ENCODE data around the gene TNK2. TPM values are rescaled to one million over a fixed set of nuclear protein-coding genes. Genes with fewer than 3 reads are reported as not detected.

Gene TNK2
- polyA plus RNA-seq, 1 donor (not counting 4 experiments of a cell fraction or from before 2014, with no cell fraction given) = 15.8 TPM

DNA sequence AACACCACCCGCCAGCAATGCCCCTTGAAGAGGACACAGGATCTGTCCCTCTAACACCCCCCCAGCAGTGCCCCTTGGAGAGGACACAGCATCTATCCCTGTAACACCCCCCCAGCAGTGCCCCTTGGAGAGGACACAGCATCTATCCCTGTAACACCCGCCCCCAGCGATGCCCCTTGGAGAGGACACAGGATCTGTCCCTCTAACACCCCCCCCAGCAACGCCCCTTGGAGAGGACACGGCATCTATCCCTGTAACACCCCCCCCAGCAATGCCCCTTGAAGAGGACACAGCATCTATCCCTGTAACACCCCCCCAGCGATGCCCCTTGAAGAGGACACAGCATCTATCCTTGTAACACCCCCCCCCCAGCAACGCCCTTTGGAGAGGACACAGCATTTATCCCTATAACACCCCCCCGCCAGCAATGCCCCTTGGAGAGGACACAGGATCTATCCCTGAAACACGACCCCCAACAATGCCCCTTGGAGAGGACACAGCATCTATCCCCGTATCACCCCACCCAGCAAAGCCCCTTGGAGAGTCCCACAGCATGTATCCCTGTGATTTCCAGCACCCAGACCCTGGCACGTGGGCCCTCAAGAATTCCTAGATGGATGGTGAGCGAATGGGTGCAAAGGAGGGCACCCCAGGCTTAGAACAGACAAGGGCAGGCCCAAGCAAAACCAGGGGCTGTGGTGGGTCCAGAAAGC, 26.9 kb downstream of the TNK2 start:
- peaks cover under 1% of the 10 kb centered on the region for H3K79me2 ChIP-seq (ENCODE audit: control insufficient read depth, insufficient read depth, low read length)
- DNase-seq (ENCODE audit: low read depth, low spot score) = no peak
- no peak for FAIRE-seq
- no peak overlapping the region for H3K9ac ChIP-seq (ENCODE audit: control insufficient read depth, extremely low read depth, insufficient read depth, low read length)
- no peak overlapping the region for H3K4me2 ChIP-seq (ENCODE audit: control insufficient read depth, extremely low read depth, insufficient read depth, low read depth, low read length)
- peaks cover under 1% of the 10 kb centered on the region for H3K9me1 ChIP-seq (ENCODE audit: control insufficient read depth, extremely low read depth, insufficient read depth, low read length)
- H3K9me3 ChIP-seq (ENCODE audit: control insufficient read depth, low read depth, low read length) = no peaks in the 10 kb centered on the region
- peaks cover 15% of the 10 kb centered on the region for H3K4me1 ChIP-seq (ENCODE audit: control insufficient read depth, extremely low read depth, insufficient read depth, low read length)
- H4K20me1 ChIP-seq (ENCODE audit: control insufficient read depth, extremely low read depth, insufficient read depth, low read length) = no peaks in the 10 kb centered on the region
- no peak overlapping the region for H3K4me3 ChIP-seq (ENCODE audit: control insufficient read depth in 2 of 3, extremely low read depth in 1 of 3, insufficient read depth in 2 of 3, low read depth in 1 of 3, low read length in 3 of 3)
- TF ChIP-seq, protein P1, sequence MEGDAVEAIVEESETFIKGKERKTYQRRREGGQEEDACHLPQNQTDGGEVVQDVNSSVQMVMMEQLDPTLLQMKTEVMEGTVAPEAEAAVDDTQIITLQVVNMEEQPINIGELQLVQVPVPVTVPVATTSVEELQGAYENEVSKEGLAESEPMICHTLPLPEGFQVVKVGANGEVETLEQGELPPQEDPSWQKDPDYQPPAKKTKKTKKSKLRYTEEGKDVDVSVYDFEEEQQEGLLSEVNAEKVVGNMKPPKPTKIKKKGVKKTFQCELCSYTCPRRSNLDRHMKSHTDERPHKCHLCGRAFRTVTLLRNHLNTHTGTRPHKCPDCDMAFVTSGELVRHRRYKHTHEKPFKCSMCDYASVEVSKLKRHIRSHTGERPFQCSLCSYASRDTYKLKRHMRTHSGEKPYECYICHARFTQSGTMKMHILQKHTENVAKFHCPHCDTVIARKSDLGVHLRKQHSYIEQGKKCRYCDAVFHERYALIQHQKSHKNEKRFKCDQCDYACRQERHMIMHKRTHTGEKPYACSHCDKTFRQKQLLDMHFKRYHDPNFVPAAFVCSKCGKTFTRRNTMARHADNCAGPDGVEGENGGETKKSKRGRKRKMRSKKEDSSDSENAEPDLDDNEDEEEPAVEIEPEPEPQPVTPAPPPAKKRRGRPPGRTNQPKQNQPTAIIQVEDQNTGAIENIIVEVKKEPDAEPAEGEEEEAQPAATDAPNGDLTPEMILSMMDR (optimal IDR thresholded peaks at IDR 0.05 in 1 of 3, IDR thresholded peaks at IDR 0.05 in 1 of 3, conservative IDR thresholded peaks at IDR 0.05 in 1 of 3; ENCODE audit: extremely low read depth in 1 of 3, insufficient read depth in 2 of 3, low read length in 3 of 3) = no peak
- TF ChIP-seq EZH2 (IDR thresholded peaks at IDR 0.05; ENCODE audit: low read length) = no peak
- peaks cover 36 to 50% of the 10 kb centered on the region in 2 experiments for H3K36me3 ChIP-seq (ENCODE audit: control insufficient read depth in 2 of 2, extremely low read depth in 1 of 2, insufficient read depth in 2 of 2, low read length in 2 of 2)
- no peak overlapping the region for H2AFZ ChIP-seq (ENCODE audit: control insufficient read depth, low read length)
- H3K27me3 ChIP-seq (ENCODE audit: control insufficient read depth, extremely low read depth, insufficient read depth, low read length) = no peaks in the 10 kb centered on the region
- no peak overlapping the region for H3K27ac ChIP-seq (ENCODE audit: control insufficient read depth, insufficient read depth, low read length)
- dilution Hi-C loops (cut with MboI; ENCODE audit: extremely low pct_ligation_motif_present, low sequenced_read_pairs) = no loop called here

DNA sequence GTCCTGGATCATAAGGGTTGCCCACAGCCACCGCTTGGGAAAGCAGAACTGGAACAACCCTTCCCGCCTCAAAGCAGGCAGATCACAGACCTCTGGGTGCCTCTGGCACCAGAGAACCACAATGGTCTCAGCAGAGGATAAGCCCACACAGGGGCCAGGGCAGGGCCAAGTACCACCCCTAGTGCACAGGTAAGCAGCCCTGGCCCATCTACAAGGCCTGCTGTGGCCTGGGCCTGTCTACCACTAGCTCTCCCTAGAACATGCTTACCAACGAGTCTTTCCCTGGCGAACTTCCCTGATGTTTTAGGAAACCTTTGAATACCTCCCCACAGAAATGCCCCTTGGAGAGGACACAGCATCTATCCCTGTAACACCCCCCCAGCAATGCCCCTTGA, 28.3 kb downstream of the TNK2 start:
- dilution Hi-C loops (cut with MboI; ENCODE audit: extremely low pct_ligation_motif_present, low sequenced_read_pairs) = no loop called here
- Histone ChIP-seq H2AFZ (ENCODE audit: control insufficient read depth, low read length) (no peak overlapping the region), H3K36me3 (ENCODE audit: control insufficient read depth in 2 of 2, extremely low read depth in 1 of 2, insufficient read depth in 2 of 2, low read length in 2 of 2) (peaks cover 37 to 48% of the 10 kb centered on the region in 2 experiments), H3K27ac (ENCODE audit: control insufficient read depth, insufficient read depth, low read length) (no peak overlapping the region), H4K20me1 (ENCODE audit: control insufficient read depth, extremely low read depth, insufficient read depth, low read length) (peaks cover 3% of the 10 kb centered on the region), H3K4me2 (ENCODE audit: control insufficient read depth, extremely low read depth, insufficient read depth, low read depth, low read length) (no peak overlapping the region), H3K27me3 (ENCODE audit: control insufficient read depth, extremely low read depth, insufficient read depth, low read length) (no peaks in the 10 kb centered on the region), H3K9ac (ENCODE audit: control insufficient read depth, extremely low read depth, insufficient read depth, low read length) (no peak overlapping the region), H3K4me1 (ENCODE audit: control insufficient read depth, extremely low read depth, insufficient read depth, low read length) (peaks cover 4% of the 10 kb centered on the region), H3K4me3 (ENCODE audit: control insufficient read depth in 2 of 3, extremely low read depth in 1 of 3, insufficient read depth in 2 of 3, low read depth in 1 of 3, low read length in 3 of 3) (no peak overlapping the region), H3K79me2 (ENCODE audit: control insufficient read depth, insufficient read depth, low read length) (peaks cover 7% of the 10 kb centered on the region), H3K9me1 (ENCODE audit: control insufficient read depth, extremely low read depth, insufficient read depth, low read length) (no peaks in the 10 kb centered on the region), H3K9me3 (ENCODE audit: control insufficient read depth, low read depth, low read length) (no peaks in the 10 kb centered on the region)
- no peak for FAIRE-seq
- TF ChIP-seq EZH2 (IDR thresholded peaks at IDR 0.05; ENCODE audit: low read length) = no peak
- DNase-seq (ENCODE audit: low read depth, low spot score) = no peak

Data from keratinocyte (primary cell).